K562 (cell line): ENCODE measurements around the gene CUEDC2. TPM values are rescaled to one million over a fixed set of nuclear protein-coding genes. Genes with fewer than 3 reads are reported as not detected.

Experiments
- ATF4 ChIP-seq: fragments of 450-650 bp; formaldehyde crosslinking; IDR thresholded peaks from 2 replicates; pipeline ENCODE4 v1.4.0; 2022; ENCODE audit warnings: mild to moderate bottlenecking, moderate library complexity
- CHAMP1 ChIP-seq: fragments of 450-650 bp; IDR thresholded peaks from 2 replicates; pipeline ENCODE4 v1.6.1; 2016; ENCODE audit warnings: mild to moderate bottlenecking
- E2F3 ChIP-seq: fragments of 250-450 bp; sonication (Bioruptor Pico); IDR thresholded peaks from 2 replicates; pipeline ENCODE4 v1.4.0; 2020; ENCODE audit warnings: mild to moderate bottlenecking
- FOS ChIP-seq: IDR thresholded peaks from 3 replicates; pipeline ENCODE4 v1.6.1; 2011; ENCODE audit not compliant: insufficient read length; ENCODE audit errors: extremely low read depth
- GABPB2 ChIP-seq: fragments of 250-450 bp; sonication (Bioruptor Pico); conservative IDR thresholded peaks from 2 replicates; pipeline ENCODE4 v1.5.1; 2021; ENCODE audit warnings: mild to moderate bottlenecking
- HSF4 ChIP-seq: fragments of 250-450 bp; sonication (Bioruptor Pico); IDR thresholded peaks from 2 replicates; pipeline ENCODE4 v2.1.2; 2022; ENCODE audit warnings: mild to moderate bottlenecking, moderate library complexity, borderline replicate concordance
- NFRKB ChIP-seq: fragments of 450-650 bp; IDR thresholded peaks from 2 replicates; pipeline ENCODE4 v1.6.1; 2016; ENCODE audit warnings: low read depth
- RFX7 ChIP-seq: fragments of 250-450 bp; sonication (Bioruptor Pico); IDR thresholded peaks from 2 replicates; pipeline ENCODE4 v1.5.1; 2021; ENCODE audit warnings: mild to moderate bottlenecking
- SAFB2 ChIP-seq: fragments of 200-400 bp; formaldehyde crosslinking; IDR thresholded peaks from 2 replicates; pipeline ENCODE4 v1.6.1; 2018; ENCODE audit warnings: borderline replicate concordance, low read length, low read depth, moderate library complexity; ENCODE audit not compliant: severe bottlenecking
- SETDB1 ChIP-seq: IDR thresholded peaks from one replicate; pipeline ENCODE4 v1.6.1; 2012; ENCODE audit warnings: low read length, control low read depth, inconsistent platforms
- SIN3A ChIP-seq, 2 experiments: fragments of 150-350 bp in 1 of 2; IDR thresholded peaks; 2 replicates each; pipeline ENCODE4 v1.6.1; 2011 to 2016; ENCODE audit warnings: borderline replicate concordance in 2 of 2, low read depth in 2 of 2, low read length in 2 of 2, mild to moderate bottlenecking in 2 of 2, moderate library complexity in 2 of 2; ENCODE audit not compliant: control insufficient read depth in 1 of 2
- SNIP1 ChIP-seq: fragments of 450-650 bp; IDR thresholded peaks from 2 replicates; pipeline ENCODE4 v1.7.1; 2017; ENCODE audit warnings: low read depth, mild to moderate bottlenecking
- SREBF2 ChIP-seq: sonication (generic); formaldehyde crosslinking; IDR thresholded peaks from 2 replicates; pipeline ENCODE4 v1.4.0; 2020; ENCODE audit warnings: mild to moderate bottlenecking, missing genetic modification reagents
- STAT5A ChIP-seq: IDR thresholded peaks from 2 replicates; pipeline ENCODE4 v1.6.1; 2012; ENCODE audit warnings: low read length, inconsistent platforms, borderline replicate concordance
- TEAD4 ChIP-seq, 2 experiments: sonication (generic) in 1 of 2; formaldehyde crosslinking in 1 of 2; IDR thresholded peaks; 2 replicates each; pipeline versions ENCODE4 v1.6.1 to v1.8.0; 2012 to 2022; ENCODE audit warnings: borderline replicate concordance in 1 of 2, inconsistent platforms in 1 of 2, low read length in 1 of 2, mild to moderate bottlenecking in 1 of 2, missing genetic modification reagents in 1 of 2
- ZNF143 ChIP-seq: sonication (generic); formaldehyde crosslinking; IDR thresholded peaks from 2 replicates; pipeline ENCODE4 v1.9.0; 2022; ENCODE audit warnings: mild to moderate bottlenecking, missing genetic modification reagents
- ZNF146 ChIP-seq: IDR thresholded peaks from one replicate; pipeline ENCODE4 v1.6.1; 2018; ENCODE audit warnings: missing compliant biosample characterization; ENCODE audit not compliant: unreplicated experiment
- ZNF436 ChIP-seq: fragments of 250-450, 450-650 bp; sonication (Bioruptor Pico); formaldehyde crosslinking; IDR thresholded peaks from 2 replicates; pipeline ENCODE4 v1.7.0; 2020; ENCODE audit warnings: mild to moderate bottlenecking
- polyA plus RNA-seq, 8 experiments: library from polyadenylated mRNA; depleted of rRNA in 4 of 8; stranded (reverse) in 5 of 8; unstranded in 3 of 8; fragments of >200 nt; fragmentation: Nextera tagmentation in 2 of 8; fragmentation: Illumina TruSeq in 1 of 8; extraction: Ambion mirVana in 2 of 8; extraction: Trizol in 1 of 8; gene quantifications; 2 replicates each; pipeline versions ENCODE4 v1.2.1 to v1.2.3, GENCODE V29; 2011 to 2014; ENCODE audit warnings: inconsistent platforms in 1 of 8, missing spikeins in 1 of 8
- total RNA-seq, 7 experiments: library from RNA; depleted of rRNA in 6 of 7; stranded (reverse); fragments of >200 nt in 6 of 7; fragmentation: Illumina TruSeq in 2 of 7; extraction: Trizol in 2 of 7; gene quantifications; 2 replicates each; pipeline versions ENCODE4 v1.2.1 to v1.2.3, GENCODE V29; 2011 to 2021; ENCODE audit warnings: low replicate concordance in 1 of 7
- TF ChIP-seq, protein P1 (sequence below): fragments of 450-650 bp; IDR thresholded peaks from 2 replicates; pipeline ENCODE4 v1.6.1; 2017; ENCODE audit warnings: mild to moderate bottlenecking, moderate library complexity
- TF ChIP-seq, protein P2 (sequence below): fragments of 250-450 bp; sonication (Bioruptor Pico); IDR thresholded peaks from 2 replicates; pipeline ENCODE4 v1.8.0; 2021; ENCODE audit warnings: moderate library complexity, mild to moderate bottlenecking, inconsistent platforms
- TF ChIP-seq, protein P3 (sequence below): sonication (generic); formaldehyde crosslinking; IDR thresholded peaks from 2 replicates; pipeline ENCODE4 v1.8.1; 2022; ENCODE audit warnings: missing genetic modification reagents

The CUEDC2 gene
- total and polyA plus RNA-seq, 9 of the 15 experiments (the other 6 are each of a cell fraction or from before 2014, with no cell fraction given): 8.5 to 48.9 (median 27.4) TPM

DNA sequence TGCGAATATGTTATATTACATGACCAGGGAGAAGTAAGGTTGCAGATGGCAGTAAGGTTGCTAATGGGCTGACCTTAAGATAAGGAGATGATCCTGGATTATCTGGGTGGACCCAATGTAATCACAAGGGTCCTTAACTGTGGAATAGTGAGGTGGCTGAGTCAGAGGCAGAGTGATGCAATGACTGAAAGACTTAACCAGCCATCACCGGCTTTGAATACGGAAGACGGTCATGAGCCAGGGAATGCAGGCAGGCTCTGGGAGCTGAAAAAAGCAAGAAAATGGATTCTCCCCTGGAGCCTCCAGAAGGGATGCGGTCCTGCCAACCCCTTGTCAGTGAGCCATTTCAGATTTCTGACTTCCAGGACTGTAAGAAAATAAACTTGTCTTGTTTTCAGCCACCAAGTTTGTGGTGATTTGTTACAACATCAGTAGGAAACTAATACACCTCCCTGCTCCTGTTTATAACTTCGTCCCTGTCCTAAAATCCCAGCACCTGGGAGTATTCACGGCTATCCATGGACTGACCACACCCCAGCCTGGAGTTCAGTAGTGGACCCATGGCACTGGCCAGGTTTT is 23.6 kb upstream of the CUEDC2 start (continued):
- TF ChIP-seq, protein P1, sequence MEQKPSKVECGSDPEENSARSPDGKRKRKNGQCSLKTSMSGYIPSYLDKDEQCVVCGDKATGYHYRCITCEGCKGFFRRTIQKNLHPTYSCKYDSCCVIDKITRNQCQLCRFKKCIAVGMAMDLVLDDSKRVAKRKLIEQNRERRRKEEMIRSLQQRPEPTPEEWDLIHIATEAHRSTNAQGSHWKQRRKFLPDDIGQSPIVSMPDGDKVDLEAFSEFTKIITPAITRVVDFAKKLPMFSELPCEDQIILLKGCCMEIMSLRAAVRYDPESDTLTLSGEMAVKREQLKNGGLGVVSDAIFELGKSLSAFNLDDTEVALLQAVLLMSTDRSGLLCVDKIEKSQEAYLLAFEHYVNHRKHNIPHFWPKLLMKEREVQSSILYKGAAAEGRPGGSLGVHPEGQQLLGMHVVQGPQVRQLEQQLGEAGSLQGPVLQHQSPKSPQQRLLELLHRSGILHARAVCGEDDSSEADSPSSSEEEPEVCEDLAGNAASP: no peak
- TF ChIP-seq STAT5A: no peak; the same call in 1 of the 2 replicates
- TF ChIP-seq SETDB1: no peak
- no peak for TF ChIP-seq RFX7 (CRISPR knock-in tag)
- no peak for TF ChIP-seq ZNF436 (CRISPR knock-in tag)
- no peak for TF ChIP-seq SNIP1
- TF ChIP-seq NFRKB: peak; percentile 93; the same call in 1 of the 2 replicates
- TF ChIP-seq ZNF143 (CRISPR knock-in tag): no peak
- TF ChIP-seq, protein P2, sequence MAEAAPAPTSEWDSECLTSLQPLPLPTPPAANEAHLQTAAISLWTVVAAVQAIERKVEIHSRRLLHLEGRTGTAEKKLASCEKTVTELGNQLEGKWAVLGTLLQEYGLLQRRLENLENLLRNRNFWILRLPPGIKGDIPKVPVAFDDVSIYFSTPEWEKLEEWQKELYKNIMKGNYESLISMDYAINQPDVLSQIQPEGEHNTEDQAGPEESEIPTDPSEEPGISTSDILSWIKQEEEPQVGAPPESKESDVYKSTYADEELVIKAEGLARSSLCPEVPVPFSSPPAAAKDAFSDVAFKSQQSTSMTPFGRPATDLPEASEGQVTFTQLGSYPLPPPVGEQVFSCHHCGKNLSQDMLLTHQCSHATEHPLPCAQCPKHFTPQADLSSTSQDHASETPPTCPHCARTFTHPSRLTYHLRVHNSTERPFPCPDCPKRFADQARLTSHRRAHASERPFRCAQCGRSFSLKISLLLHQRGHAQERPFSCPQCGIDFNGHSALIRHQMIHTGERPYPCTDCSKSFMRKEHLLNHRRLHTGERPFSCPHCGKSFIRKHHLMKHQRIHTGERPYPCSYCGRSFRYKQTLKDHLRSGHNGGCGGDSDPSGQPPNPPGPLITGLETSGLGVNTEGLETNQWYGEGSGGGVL (CRISPR knock-in tag): no peak
- peak; percentile 96 for TF ChIP-seq ATF4
- peak; percentile 41 for TF ChIP-seq FOS
- peak; percentile 72 for TF ChIP-seq TEAD4 (IDR thresholded peaks at IDR 0.05; ENCODE audit: low read length)
- no peak for TF ChIP-seq TEAD4 (CRISPR knock-in tag; IDR thresholded peaks at IDR 0.05; ENCODE audit: borderline replicate concordance)
- TF ChIP-seq HSF4 (CRISPR knock-in tag): no peak; the same call in 1 of the 2 replicates
- TF ChIP-seq CHAMP1: no peak
- no peak for TF ChIP-seq E2F3 (CRISPR knock-in tag)
- no peak for TF ChIP-seq ZNF146 (CRISPR knock-in tag)
- TF ChIP-seq GABPB2 (CRISPR knock-in tag): no peak
- TF ChIP-seq SAFB2: no peak
- no peak for TF ChIP-seq SREBF2 (CRISPR knock-in tag)
- TF ChIP-seq, protein P3, sequence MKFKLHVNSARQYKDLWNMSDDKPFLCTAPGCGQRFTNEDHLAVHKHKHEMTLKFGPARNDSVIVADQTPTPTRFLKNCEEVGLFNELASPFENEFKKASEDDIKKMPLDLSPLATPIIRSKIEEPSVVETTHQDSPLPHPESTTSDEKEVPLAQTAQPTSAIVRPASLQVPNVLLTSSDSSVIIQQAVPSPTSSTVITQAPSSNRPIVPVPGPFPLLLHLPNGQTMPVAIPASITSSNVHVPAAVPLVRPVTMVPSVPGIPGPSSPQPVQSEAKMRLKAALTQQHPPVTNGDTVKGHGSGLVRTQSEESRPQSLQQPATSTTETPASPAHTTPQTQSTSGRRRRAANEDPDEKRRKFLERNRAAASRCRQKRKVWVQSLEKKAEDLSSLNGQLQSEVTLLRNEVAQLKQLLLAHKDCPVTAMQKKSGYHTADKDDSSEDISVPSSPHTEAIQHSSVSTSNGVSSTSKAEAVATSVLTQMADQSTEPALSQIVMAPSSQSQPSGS (CRISPR knock-in tag): no peak
- TF ChIP-seq SIN3A (IDR thresholded peaks at IDR 0.05; ENCODE audit: borderline replicate concordance in 2 of 2, control insufficient read depth in 1 of 2, low read depth in 2 of 2, low read length in 2 of 2): no peak
